ENCODE results near the gene NMNAT2. TPM values are rescaled to one million over a fixed set of nuclear protein-coding genes. Genes with fewer than 3 reads are reported as not detected.
A peak's percentile ranks its signal among the peaks of the same experiment; 100 is the strongest.

NMNAT2 gene
- total RNA-seq, 2 donors from 2014 or later: 0.27 to 1.4 TPM

GRCh38 chr1:183219616-183220009 is 198.6 kb downstream of the NMNAT2 start:
- H3K27ac ChIP-seq: no peak overlapping the region
- intact Hi-C loops (cut with DNase I): no loop called here
- no peak for TF ChIP-seq CTCF (IDR thresholded peaks at IDR 0.05)

GRCh38 chr1:183218971-183219615 is 199.1 kb downstream of the NMNAT2 start:
- Histone ChIP-seq H3K27ac (no peak overlapping the region), H3K9ac (ENCODE audit: low read depth in 2 of 2, low read length in 2 of 2) (peak overlapping the region in 1 of 2 donors; percentile 25), H3K4me3 (no peak overlapping the region), H3K4me1 (peaks cover 4% of the 10 kb centered on the region), H3K9me3 (no peaks in the 10 kb centered on the region), H3K36me3 (no peaks in the 10 kb centered on the region), H3K27me3 (no peaks in the 10 kb centered on the region)
- TF ChIP-seq CTCF (IDR thresholded peaks at IDR 0.05): no peak
- DNase-seq: peak; percentile 44
- intact Hi-C loops (cut with DNase I): no loop called here

More at GRCh38 chr1:183219616-183220009, 198.6 kb downstream of the NMNAT2 start:
- Histone ChIP-seq H3K9me3 (no peaks in the 10 kb centered on the region), H3K4me3 (no peak overlapping the region), H3K9ac (ENCODE audit: low read depth in 2 of 2, low read length in 2 of 2) (no peak overlapping the region), H3K36me3 (no peaks in the 10 kb centered on the region), H3K4me1 (peaks cover 4% of the 10 kb centered on the region), H3K27me3 (no peaks in the 10 kb centered on the region)
- DNase-seq: no peak

- intact Hi-C loops (cut with DNase I): no loop called here
- Histone ChIP-seq H3K4me3 (no peak overlapping the region), H3K4me1 (peaks cover 4% of the 10 kb centered on the region), H3K27ac (no peak overlapping the region), H3K36me3 (no peaks in the 10 kb centered on the region), H3K9ac (ENCODE audit: low read depth in 2 of 2, low read length in 2 of 2) (no peak overlapping the region), H3K9me3 (no peaks in the 10 kb centered on the region), H3K27me3 (no peaks in the 10 kb centered on the region)
- DNase-seq: no peak
- TF ChIP-seq CTCF (IDR thresholded peaks at IDR 0.05): no peak
Measured at GRCh38 chr1:183218027-183218618, 200.1 kb downstream of the NMNAT2 start.

- Histone ChIP-seq H3K9ac (ENCODE audit: low read depth in 2 of 2, low read length in 2 of 2) (no peak overlapping the region), H3K27me3 (no peaks in the 10 kb centered on the region), H3K36me3 (no peaks in the 10 kb centered on the region), H3K9me3 (no peaks in the 10 kb centered on the region), H3K4me3 (no peak overlapping the region), H3K4me1 (peaks cover 4% of the 10 kb centered on the region), H3K27ac (no peak overlapping the region)
- intact Hi-C loops (cut with DNase I): no loop called here
- no peak for DNase-seq
- no peak for TF ChIP-seq CTCF (IDR thresholded peaks at IDR 0.05)
Measured at GRCh38 chr1:183215936-183216335, 202.2 kb downstream of the NMNAT2 start.

GRCh38 chr1:183215076-183215720 is 203.0 kb downstream of the NMNAT2 start:
- TF ChIP-seq CTCF (IDR thresholded peaks at IDR 0.05): no peak
- Histone ChIP-seq H3K9me3 (no peaks in the 10 kb centered on the region), H3K27ac (no peak overlapping the region), H3K36me3 (no peaks in the 10 kb centered on the region), H3K27me3 (no peaks in the 10 kb centered on the region), H3K9ac (ENCODE audit: low read depth in 2 of 2, low read length in 2 of 2) (no peak overlapping the region), H3K4me1 (peaks cover 4% of the 10 kb centered on the region), H3K4me3 (no peak overlapping the region)
- intact Hi-C loops (cut with DNase I): no loop called here
- no peak for DNase-seq

Measured in colonic mucosa (tissue), 4 donors.